Hepatocyte (in vitro differentiated cells): ENCODE results near the gene TREH. TPM values are rescaled to one million over a fixed set of nuclear protein-coding genes. Genes with fewer than 3 reads are reported as not detected.
A peak's percentile ranks its signal among the peaks of the same experiment; 100 is the strongest.
"Not testable (repeated sequence)": the region's sequence is repeated elsewhere in the genome, so short reads cannot be mapped to it uniquely, and the experiment has no call there.

Source experiments
- DNase-seq: peaks from one replicate; pipeline ENCODE4 v3.0.0-alpha.2; 2016; ENCODE audit warnings: low spot score
- H2AFZ ChIP-seq: fragments of 200-600 bp; sonication (generic); 2 replicates; pipeline ENCODE4 v1.6.0; 2016; ENCODE audit warnings: antibody characterized with exemption, mild to moderate bottlenecking
- H3K27ac ChIP-seq: fragments of 200-600 bp; sonication (generic); 2 replicates; pipeline ENCODE4 v1.5.1; 2016; ENCODE audit warnings: mild to moderate bottlenecking
- H3K27me3 ChIP-seq: fragments of 200-600 bp; sonication (generic); 2 replicates; pipeline ENCODE4 v1.6.1; 2016
- H3K36me3 ChIP-seq: fragments of 200-600 bp; sonication (generic); replicated peaks from 2 replicates; pipeline ENCODE4 v1.5.1; 2016; ENCODE audit warnings: low read depth; ENCODE audit not compliant: insufficient read depth
- H3K4me1 ChIP-seq: fragments of 200-600 bp; sonication (generic); 2 replicates; pipeline ENCODE4 v1.5.1; 2016; ENCODE audit warnings: mild to moderate bottlenecking, moderate library complexity; ENCODE audit not compliant: insufficient read depth
- H3K4me2 ChIP-seq: fragments of 200-600 bp; sonication (generic); 2 replicates; pipeline ENCODE4 v1.6.0; 2016
- H3K4me3 ChIP-seq: fragments of 200-600 bp; sonication (generic); 2 replicates; pipeline ENCODE4 v1.5.1; 2016; ENCODE audit warnings: mild to moderate bottlenecking
- H3K79me2 ChIP-seq: fragments of 200-600 bp; sonication (generic); 2 replicates; pipeline ENCODE4 v1.6.0; 2017; ENCODE audit warnings: mild to moderate bottlenecking
- H3K9me2 ChIP-seq: fragments of 200-600 bp; sonication (generic); replicated peaks from 2 replicates; pipeline ENCODE4 v1.6.0; 2017; ENCODE audit warnings: mild to moderate bottlenecking; ENCODE audit not compliant: insufficient read depth
- H3K9me3 ChIP-seq: fragments of 200-600 bp; sonication (generic); 2 replicates; pipeline ENCODE4 v1.5.1; 2016; ENCODE audit warnings: low read depth, mild to moderate bottlenecking
- H4K20me1 ChIP-seq: fragments of 200-600 bp; sonication (generic); 2 replicates; pipeline ENCODE4 v1.6.0; 2016; ENCODE audit warnings: mild to moderate bottlenecking; ENCODE audit not compliant: insufficient read depth, poor library complexity, severe bottlenecking
- CTCF ChIP-seq: fragments of 200-600 bp; sonication (generic); IDR thresholded peaks from 2 replicates; pipeline ENCODE4 v1.5.1; 2016; ENCODE audit warnings: antibody characterized with exemption, mild to moderate bottlenecking; ENCODE audit not compliant: poor library complexity
- EZH2 ChIP-seq: fragments of 200-600 bp; sonication (generic); IDR thresholded peaks from 2 replicates; pipeline ENCODE4 v1.6.1; 2016; ENCODE audit warnings: antibody characterized with exemption, mild to moderate bottlenecking, borderline replicate concordance
- EZH2phosphoT487 ChIP-seq: fragments of 200-600 bp; sonication (generic); IDR thresholded peaks from one replicate; pipeline ENCODE4 v1.6.1; 2018; ENCODE audit warnings: antibody characterized with exemption, mild to moderate bottlenecking, low read depth, moderate library complexity; ENCODE audit not compliant: unreplicated experiment, severe bottlenecking
- WGBS: methylation state at CpG from one replicate; pipeline ENCODE4 v1.1.6; 2016; ENCODE audit warnings: low lambda C conversion rate; ENCODE audit errors: missing lambda C conversion rate; 5-methylcytosine and 5-hydroxymethylcytosine counted together
- polyA plus RNA-seq: library from polyadenylated mRNA; unstranded; fragments of >200 nt; fragmentation: Nextera tagmentation; extraction: Ambion mirVana; gene quantifications from 2 replicates; pipeline ENCODE4 v1.2.1, GENCODE V29; 2016
- total RNA-seq: library from RNA; depleted of rRNA; stranded (reverse); fragments of >200 nt; gene quantifications from 2 replicates; pipeline ENCODE4 v1.2.3, GENCODE V29; 2014

Gene TREH
- total and polyA plus RNA-seq, 2 experiments from 2014 or later: 6.6 to 10.7 TPM

- no peak for DNase-seq
- Histone ChIP-seq H2AFZ (peak overlapping the region; percentile 43), H3K79me2 (no peaks in the 10 kb centered on the region), H3K9me3 (no peaks in the 10 kb centered on the region), H3K4me3 (no peak overlapping the region), H3K4me1 (peaks cover 5% of the 10 kb centered on the region), H3K36me3 (no peaks in the 10 kb centered on the region), H3K4me2 (peak overlapping the region; percentile 74), H3K9me2 (no peaks in the 10 kb centered on the region), H3K27ac (no peak overlapping the region), H3K27me3 (no peaks in the 10 kb centered on the region), H4K20me1 (no peaks in the 10 kb centered on the region)
- 48% methylated on average over 3 of the region's 9 CpGs for WGBS
- TF ChIP-seq CTCF (no peak), EZH2phosphoT487 (no peak), EZH2 (no peak)
These were observed 10.0 kb upstream of the TREH start for GRCh38 chr11:118689503-118689851.

- no peak for DNase-seq
- peak overlapping the region; percentile 74 for H3K4me2 ChIP-seq
- no peaks in the 10 kb centered on the region for H3K9me2 ChIP-seq
- no peak overlapping the region for H3K4me3 ChIP-seq
- no peaks in the 10 kb centered on the region for H3K9me3 ChIP-seq
- TF ChIP-seq EZH2phosphoT487 (no peak), CTCF (no peak)
- H3K27me3 ChIP-seq: no peaks in the 10 kb centered on the region
- peaks cover 5% of the 10 kb centered on the region for H3K4me1 ChIP-seq
- WGBS: 94% methylated on average over 39 of the region's 41 CpGs
- peak overlapping the region; percentile 43 for H2AFZ ChIP-seq
- no peaks in the 10 kb centered on the region for H3K36me3 ChIP-seq
- H4K20me1 ChIP-seq: no peaks in the 10 kb centered on the region
- H3K27ac ChIP-seq: no peak overlapping the region
- H3K79me2 ChIP-seq: no peaks in the 10 kb centered on the region
These were observed 9.5 kb upstream of the TREH start for GRCh38 chr11:118688851-118689502.

- not testable (repeated sequence) for H3K9me2 ChIP-seq, H3K36me3 ChIP-seq, DNase-seq, H4K20me1 ChIP-seq, H3K27ac ChIP-seq, H3K27me3 ChIP-seq, H3K4me3 ChIP-seq, H3K4me1 ChIP-seq, H3K79me2 ChIP-seq, H3K4me2 ChIP-seq, H3K9me3 ChIP-seq, H2AFZ ChIP-seq
- 79% methylated on average over 10 of the region's 10 CpGs for WGBS
These were observed 8.9 kb upstream of the TREH start for GRCh38 chr11:118688339-118688738.

GRCh38 chr11:118687906-118688305 lies 8.5 kb upstream of the TREH start:
- Histone ChIP-seq H3K4me2 (no peak overlapping the region), H3K27ac (no peak overlapping the region), H2AFZ (no peak overlapping the region), H4K20me1 (no peaks in the 10 kb centered on the region), H3K79me2 (no peaks in the 10 kb centered on the region), H3K9me2 (no peaks in the 10 kb centered on the region), H3K36me3 (no peaks in the 10 kb centered on the region), H3K4me1 (peaks cover 5% of the 10 kb centered on the region), H3K4me3 (no peak overlapping the region), H3K27me3 (no peaks in the 10 kb centered on the region), H3K9me3 (no peaks in the 10 kb centered on the region)
- no peak for DNase-seq
- TF ChIP-seq CTCF: no peak
- TF ChIP-seq EZH2phosphoT487: no peak
- no peak for TF ChIP-seq EZH2
- WGBS: 96% methylated on average over 5 of the region's 5 CpGs
